ENCODE results near the gene ACP4. TPM values are rescaled to one million over a fixed set of nuclear protein-coding genes. Genes with fewer than 3 reads are reported as not detected.

The ACP4 gene, protein sequence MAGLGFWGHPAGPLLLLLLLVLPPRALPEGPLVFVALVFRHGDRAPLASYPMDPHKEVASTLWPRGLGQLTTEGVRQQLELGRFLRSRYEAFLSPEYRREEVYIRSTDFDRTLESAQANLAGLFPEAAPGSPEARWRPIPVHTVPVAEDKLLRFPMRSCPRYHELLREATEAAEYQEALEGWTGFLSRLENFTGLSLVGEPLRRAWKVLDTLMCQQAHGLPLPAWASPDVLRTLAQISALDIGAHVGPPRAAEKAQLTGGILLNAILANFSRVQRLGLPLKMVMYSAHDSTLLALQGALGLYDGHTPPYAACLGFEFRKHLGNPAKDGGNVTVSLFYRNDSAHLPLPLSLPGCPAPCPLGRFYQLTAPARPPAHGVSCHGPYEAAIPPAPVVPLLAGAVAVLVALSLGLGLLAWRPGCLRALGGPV
- total RNA-seq (2016; rRNA removed; fragmentation: Illumina TruSeq; extraction: Trizol) (not detected in 2 replicates), polyA plus RNA-seq (2011; rRNA removed) (0.08 TPM in 1 of 2 replicates, not detected in the other), polyA minus RNA-seq (2011; rRNA and poly(A)+ RNA removed; ENCODE audit: low replicate concordance) (not detected in 2 replicates), Bru-seq, nascent RNA (percentile 12 among the genes with signal in this experiment), BruChase-seq, experiment 1, labeled RNA remaining after a 6-hour chase (not detected), BruChase-seq, experiment 2, labeled RNA remaining after a 2-hour chase (not detected)
- not detected in 2 replicates for total RNA-seq (2016; cell fraction: cytosol; rRNA removed; fragmentation: Illumina TruSeq; extraction: Trizol; ENCODE audit: low read depth)
- total RNA-seq (2016; cell fraction: insoluble cytoplasmic fraction; rRNA removed; fragmentation: Illumina TruSeq; extraction: Trizol): not detected in 2 replicates
- not detected in 2 replicates for total RNA-seq (2016; cell fraction: membrane; rRNA removed; fragmentation: Illumina TruSeq; extraction: Trizol)
- total RNA-seq (2016; cell fraction: nucleus; rRNA removed; fragmentation: Illumina TruSeq; extraction: Trizol): not detected in 2 replicates
- not detected in 2 replicates for polyA plus RNA-seq (2011; cell fraction: cytosol; rRNA removed)
- 0.11 TPM in 1 of 2 replicates, not detected in the other for polyA plus RNA-seq (2011; cell fraction: nucleus; rRNA removed)
- polyA plus RNA-seq (2012): not detected in 2 replicates
- polyA plus RNA-seq (2016; cell fraction: cytosol; fragmentation: Illumina TruSeq; extraction: Trizol; ENCODE audit: low read depth): not detected in 2 replicates
- polyA plus RNA-seq (2016; cell fraction: insoluble cytoplasmic fraction; fragmentation: Illumina TruSeq; extraction: Trizol; ENCODE audit: low read depth): not detected in 2 replicates
- not detected in 2 replicates for polyA plus RNA-seq (2016; cell fraction: membrane; fragmentation: Illumina TruSeq; extraction: Trizol; ENCODE audit: low read depth)
- not detected in 2 replicates for polyA plus RNA-seq (2016; cell fraction: nucleus; fragmentation: Illumina TruSeq; extraction: Trizol; ENCODE audit: insufficient read depth, low read depth)
- polyA minus RNA-seq (2011; cell fraction: cytosol; rRNA and poly(A)+ RNA removed): not detected in 2 replicates
- not detected in 2 replicates for polyA minus RNA-seq (2011; cell fraction: nucleus; rRNA and poly(A)+ RNA removed)
- long read RNA-seq, experiment 1: 0 reads
- long read RNA-seq, experiment 2: 0 reads

DNA sequence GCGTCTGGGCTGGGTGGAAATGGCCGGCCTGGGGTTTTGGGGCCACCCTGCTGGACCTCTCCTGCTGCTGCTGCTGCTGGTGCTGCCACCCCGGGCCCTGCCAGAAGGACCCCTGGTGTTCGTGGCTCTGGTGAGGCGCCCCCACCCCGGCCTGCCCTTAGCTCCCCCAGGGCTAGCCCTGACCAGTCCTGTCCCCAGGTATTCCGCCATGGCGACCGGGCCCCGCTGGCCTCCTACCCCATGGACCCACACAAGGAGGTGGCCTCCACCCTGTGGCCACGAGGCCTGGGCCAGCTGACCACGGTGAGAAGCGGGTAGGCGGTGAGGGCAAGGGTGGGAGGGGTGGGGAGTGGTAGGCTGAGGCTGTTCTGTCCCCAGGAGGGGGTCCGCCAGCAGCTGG, at the start of gene ACP4:
Gene ACP4 (plus strand): TSS at position 20 of the 400 bp plus-strand sequence. CDS start 0 bp downstream, at position 20.
- no peak for TF ChIP-seq ZNF124 (CRISPR knock-in tag; IDR thresholded peaks at IDR 0.05)
- TF ChIP-seq ZNF572 (CRISPR knock-in tag; IDR thresholded peaks at IDR 0.05): no peak
- TF ChIP-seq, protein P1, sequence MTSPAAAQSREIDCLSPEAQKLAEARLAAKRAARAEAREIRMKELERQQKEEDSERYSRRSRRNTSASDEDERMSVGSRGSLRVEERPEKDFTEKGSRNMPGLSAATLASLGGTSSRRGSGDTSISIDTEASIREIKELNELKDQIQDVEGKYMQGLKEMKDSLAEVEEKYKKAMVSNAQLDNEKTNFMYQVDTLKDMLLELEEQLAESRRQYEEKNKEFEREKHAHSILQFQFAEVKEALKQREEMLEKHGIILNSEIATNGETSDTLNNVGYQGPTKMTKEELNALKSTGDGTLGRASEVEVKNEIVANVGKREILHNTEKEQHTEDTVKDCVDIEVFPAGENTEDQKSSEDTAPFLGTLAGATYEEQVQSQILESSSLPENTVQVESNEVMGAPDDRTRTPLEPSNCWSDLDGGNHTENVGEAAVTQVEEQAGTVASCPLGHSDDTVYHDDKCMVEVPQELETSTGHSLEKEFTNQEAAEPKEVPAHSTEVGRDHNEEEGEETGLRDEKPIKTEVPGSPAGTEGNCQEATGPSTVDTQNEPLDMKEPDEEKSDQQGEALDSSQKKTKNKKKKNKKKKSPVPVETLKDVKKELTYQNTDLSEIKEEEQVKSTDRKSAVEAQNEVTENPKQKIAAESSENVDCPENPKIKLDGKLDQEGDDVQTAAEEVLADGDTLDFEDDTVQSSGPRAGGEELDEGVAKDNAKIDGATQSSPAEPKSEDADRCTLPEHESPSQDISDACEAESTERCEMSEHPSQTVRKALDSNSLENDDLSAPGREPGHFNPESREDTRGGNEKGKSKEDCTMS (CRISPR knock-in tag; conservative IDR thresholded peaks at IDR 0.05): no peak
- no peak for TF ChIP-seq FOXJ3 (CRISPR knock-in tag; IDR thresholded peaks at IDR 0.05; ENCODE audit: borderline replicate concordance)
- TF ChIP-seq ZNF574 (CRISPR knock-in tag; IDR thresholded peaks at IDR 0.05): no peak
- no peak for DNase-seq (ENCODE audit: low spot score)
- Histone ChIP-seq H3K9ac (ENCODE audit: insufficient read depth, low read depth, low read length) (no peak within 1 kb of the TSS), H2AFZ (ENCODE audit: low read length) (no peak within 1 kb of the TSS), H3K4me3 (replicated peaks in 1 of 3; ENCODE audit: insufficient read depth in 1 of 3, low read depth in 2 of 3, low read length in 3 of 3) (no peak within 1 kb of the TSS), H3K27ac (ENCODE audit: extremely low read length, insufficient read depth, low read length) (no peak within 1 kb of the TSS), H3K4me2 (ENCODE audit: low read depth, low read length) (peak within 1 kb of the TSS; percentile 56; the same call in 1 of the 2 replicates), H3K4me1 (ENCODE audit: insufficient read depth, low read length) (peaks cover 14% of the 10 kb centered on the region), H3K9me3 (ENCODE audit: low read length) (no peaks in the 10 kb centered on the region), H3K27me3 (ENCODE audit: control insufficient read depth in 1 of 2, insufficient read depth in 2 of 2, low read length in 2 of 2) (no peaks in the 10 kb centered on the region; a peak in 1 of 5 replicates), H3K79me2 (ENCODE audit: insufficient read depth, low read length) (no peaks in the 10 kb centered on the region), H4K20me1 (ENCODE audit: insufficient read depth, low read length) (peaks cover 3% of the 10 kb centered on the region), H3K36me3 (replicated peaks in 1 of 2; ENCODE audit: control insufficient read depth in 1 of 2, insufficient read depth in 2 of 2, low read length in 2 of 2) (no peaks in the 10 kb centered on the region)
- ChIA-PET POLR2A (no interaction called here), CTCF (ENCODE audit: low intra/inter-chr PET ratio, low total read pairs) (no interaction called here)
- WGBS (ENCODE audit: low lambda C conversion rate): 92% methylated on average over 8 of the region's 15 CpGs
- BruUV-seq (replicated peaks): no TSS peak
- FAIRE-seq: no peak
- peak; percentile 6 for ATAC-seq
- intact Hi-C loops (cut with micrococcal nuclease; ENCODE audit: unreplicated experiment) (no loop called here), in situ Hi-C loops (cut with HindIII; ENCODE audit: extremely low pct_ligation_motif_present, low pct_unique_long_range_greater_than_20kb) (loop anchor here (25.0 kb wide), 1 partner anchor 428 kb away; the partner anchor contains the start of gene NAPSA)

All from HepG2 (cell line).